ENCODE results near the gene STOML1. TPM values are rescaled to one million over a fixed set of nuclear protein-coding genes. Genes with fewer than 3 reads are reported as not detected.
"Not testable (repeated sequence)": the region's sequence is repeated elsewhere in the genome, so short reads cannot be mapped to it uniquely, and the experiment has no call there.

STOML1 gene
- total and polyA plus RNA-seq, 9 of the 15 experiments (the other 6 are each of a cell fraction or from before 2014, with no cell fraction given): 0.25 to 9.7 (median 4.6) TPM

DNA sequence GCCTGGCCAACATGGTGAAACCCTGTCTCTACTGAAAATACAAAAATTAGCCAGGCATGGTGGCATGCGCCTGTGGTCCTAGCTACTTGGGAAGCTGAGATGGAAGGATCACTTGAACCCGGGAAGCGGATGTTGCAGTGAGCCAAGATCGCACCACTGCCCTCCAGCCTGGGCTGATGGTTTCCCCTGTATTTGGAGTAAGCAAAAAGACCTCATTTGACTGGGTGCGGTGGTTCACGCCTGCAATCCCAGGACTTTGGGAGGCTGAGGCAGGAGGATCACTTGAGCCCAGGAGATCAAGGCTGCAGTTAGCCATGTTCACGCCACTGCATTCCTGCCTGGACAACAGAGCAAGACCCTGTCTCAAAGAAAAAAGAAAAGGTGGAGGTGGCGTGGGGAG lies 53.6 kb downstream of the STOML1 start:
- BruUV-seq (replicated peaks); intact Hi-C loops (cut with micrococcal nuclease); H3K27ac ChIP-seq (ENCODE audit: extremely low read depth, low read depth, low read length); H3K9me3 ChIP-seq (replicated peaks; ENCODE audit: control insufficient read depth, insufficient read depth, low read depth, low read length); ATAC-seq; H4K20me1 ChIP-seq (replicated peaks; ENCODE audit: control insufficient read depth, insufficient read depth, low read length); H3K9me1 ChIP-seq (ENCODE audit: control insufficient read depth, insufficient read depth, low read length); H2AFZ ChIP-seq (ENCODE audit: low read depth, low read length); H3K4me3 ChIP-seq; FAIRE-seq; H3K4me1 ChIP-seq (replicated peaks in 1 of 2; ENCODE audit: control insufficient read depth in 2 of 2, insufficient read depth in 2 of 2, low read length in 2 of 2); CTCF ChIA-PET (ENCODE audit: low intra/inter-chr PET ratio); H3K4me2 ChIP-seq (ENCODE audit: insufficient read depth, low read length); H3K79me2 ChIP-seq (ENCODE audit: control insufficient read depth, insufficient read depth, low read length); H3K9ac ChIP-seq (ENCODE audit: insufficient read depth in 1 of 2, low read depth in 2 of 2, low read length in 2 of 2); in situ Hi-C loops (cut with MboI); DNase-seq (ENCODE audit: extremely low read depth in 1 of 4, low spot score in 3 of 4); H3K36me3 ChIP-seq (ENCODE audit: control insufficient read depth, insufficient read depth, low read length): not testable (repeated sequence)
- WGBS (ENCODE audit: insufficient coverage, low coverage, missing lambda C conversion rate): 12% methylated on average over 8 of the region's 8 CpGs
- H3K27me3 ChIP-seq (ENCODE audit: control insufficient read depth in 2 of 2, insufficient read depth in 2 of 2, low read length in 2 of 2): peaks cover 8 to 61% of the 10 kb centered on the region in 2 experiments; a peak in 4 of 5 replicates
- TF ChIP-seq ZNF121 (CRISPR knock-in tag; conservative IDR thresholded peaks at IDR 0.05): peak; percentile 20; the same call in 1 of the 2 replicates
- POLR2A ChIA-PET: interaction anchor here (0.7 kb wide), 1 partner anchor 9 kb away, joined by 3 read pairs; no protein-coding TSS in a partner anchor

DNA sequence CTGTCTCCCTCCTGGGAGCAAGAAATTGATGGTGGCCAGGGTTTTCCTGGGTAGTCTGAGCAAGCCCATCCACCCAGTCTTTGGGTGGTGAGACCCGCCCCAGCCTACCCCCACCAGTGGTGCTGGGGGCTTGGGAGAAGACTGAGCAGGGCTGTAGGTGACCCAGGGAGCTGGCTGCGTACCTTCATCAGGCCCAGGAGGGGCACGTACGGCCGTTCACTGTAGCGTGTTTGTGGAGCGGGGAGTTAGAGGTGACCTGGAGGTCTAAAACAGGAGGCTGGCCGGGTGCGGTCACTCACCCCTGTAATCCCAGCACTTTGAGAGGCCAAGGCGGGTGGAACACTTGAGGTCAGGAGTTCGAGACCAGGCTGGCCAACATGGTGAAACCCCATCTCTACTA lies 54.4 kb downstream of the STOML1 start:
- DNase-seq (ENCODE audit: extremely low read depth in 1 of 4, low spot score in 3 of 4) (no peak), FAIRE-seq (no peak), ATAC-seq (no peak)
- in situ Hi-C loops (cut with MboI) (no loop called here), intact Hi-C loops (cut with micrococcal nuclease) (no loop called here)
- no peaks in the 10 kb centered on the region for H3K79me2 ChIP-seq (ENCODE audit: control insufficient read depth, insufficient read depth, low read length)
- no peak overlapping the region for H3K27ac ChIP-seq (ENCODE audit: extremely low read depth, low read depth, low read length)
- H3K27me3 ChIP-seq (ENCODE audit: control insufficient read depth in 2 of 2, insufficient read depth in 2 of 2, low read length in 2 of 2): peaks cover 8 to 60% of the 10 kb centered on the region in 2 experiments; a peak in 4 of 5 replicates
- POLR2A ChIA-PET: interaction anchor here (0.7 kb wide), 1 partner anchor 8 kb away, joined by 3 read pairs; no protein-coding TSS in a partner anchor
- 4% methylated on average over 6 of the region's 11 CpGs for whole genome bisulfite sequencing (ENCODE audit: insufficient coverage, low coverage, missing lambda C conversion rate)
- BruUV-seq (replicated peaks): no TSS peak
- H3K4me2 ChIP-seq (ENCODE audit: insufficient read depth, low read length): no peak overlapping the region
- H2AFZ ChIP-seq (ENCODE audit: low read depth, low read length): no peak overlapping the region
- CTCF ChIA-PET (ENCODE audit: low intra/inter-chr PET ratio): no interaction called here
- H3K36me3 ChIP-seq (ENCODE audit: control insufficient read depth, insufficient read depth, low read length): no peaks in the 10 kb centered on the region
- no peak overlapping the region for H3K9ac ChIP-seq (ENCODE audit: insufficient read depth in 1 of 2, low read depth in 2 of 2, low read length in 2 of 2)
- no peaks in the 10 kb centered on the region for H3K9me3 ChIP-seq (replicated peaks; ENCODE audit: control insufficient read depth, insufficient read depth, low read depth, low read length)
- 0 out of 2 replicates have a peak, but pooled peaks cover 6% of the 10 kb centered on the region for H4K20me1 ChIP-seq (replicated peaks; ENCODE audit: control insufficient read depth, insufficient read depth, low read length)
- H3K9me1 ChIP-seq (ENCODE audit: control insufficient read depth, insufficient read depth, low read length): no peaks in the 10 kb centered on the region
- H3K4me1 ChIP-seq (replicated peaks in 1 of 2; ENCODE audit: control insufficient read depth in 2 of 2, insufficient read depth in 2 of 2, low read length in 2 of 2): peaks cover 0 to under 1% of the 10 kb centered on the region in 2 experiments; a peak in 1 of 5 replicates
- H3K4me3 ChIP-seq: no peak overlapping the region
- no peak for TF ChIP-seq POLR2AphosphoS2 (IDR thresholded peaks at IDR 0.05; ENCODE audit: low read length)
- TF ChIP-seq KLF1 (tag; IDR thresholded peaks at IDR 0.05): no peak
- no peak for TF ChIP-seq SOX6 (IDR thresholded peaks at IDR 0.05)
- no peak for TF ChIP-seq ZNF239 (CRISPR knock-in tag; IDR thresholded peaks at IDR 0.05)
- TF ChIP-seq MTA2 (IDR thresholded peaks at IDR 0.05; ENCODE audit: low read depth): no peak
- TF ChIP-seq U2AF2 (optimal IDR thresholded peaks at IDR 0.05; ENCODE audit: low read depth, low read length): no peak
- TF ChIP-seq ZNF23 (CRISPR knock-in tag; IDR thresholded peaks at IDR 0.05): no peak
- no peak for TF ChIP-seq KLF6 (CRISPR knock-in tag; IDR thresholded peaks at IDR 0.05; ENCODE audit: borderline replicate concordance)
- no peak for TF ChIP-seq SAFB2 (IDR thresholded peaks at IDR 0.05; ENCODE audit: borderline replicate concordance, low read depth, low read length, severe bottlenecking)
- TF ChIP-seq CCNT2 (IDR thresholded peaks at IDR 0.05; ENCODE audit: borderline replicate concordance, extremely low read depth, insufficient read length, low read depth, low read length): no peak
- no peak for TF ChIP-seq ZNF785 (CRISPR knock-in tag; IDR thresholded peaks at IDR 0.05)
- TF ChIP-seq RBM14 (IDR thresholded peaks at IDR 0.05; ENCODE audit: borderline replicate concordance, insufficient read depth, low read depth, low read length): no peak
